AG04449 (cell line): Measurements from ENCODE around the gene C2orf76.

Experiments
- CTCF ChIA-PET: fragments of 350-600 bp; formaldehyde crosslinking; extraction: SDS; loops from one replicate; lab custom pipeline; 2021; ENCODE audit warnings: antibody characterized with exemption; lab: Yijun Ruan, JAX
- POLR2A ChIA-PET: fragments of 400-600, 350-600 bp; formaldehyde crosslinking; extraction: SDS; loops from one replicate; lab custom pipeline; 2020; ENCODE audit warnings: antibody characterized with exemption, inconsistent platforms; lab: Yijun Ruan, JAX
- DNase-seq: peaks from one replicate; pipeline ENCODE4 v3.0.0-alpha.2; 2010; ENCODE audit warnings: low read depth, low spot score
- H3K4me3 ChIP-seq: 2 replicates; pipeline ENCODE4 v1.5.1; 2011; ENCODE audit warnings: low read depth, mild to moderate bottlenecking, control low read depth, low read length
- TF ChIP-seq, protein P1 (sequence below): IDR thresholded peaks from one replicate; pipeline ENCODE4 v1.5.1; 2011; ENCODE audit warnings: mild to moderate bottlenecking, moderate library complexity, low read length, control low read depth, inconsistent platforms; ENCODE audit not compliant: insufficient read depth; ENCODE audit errors: missing control alignments

C2orf76 gene

DNA sequence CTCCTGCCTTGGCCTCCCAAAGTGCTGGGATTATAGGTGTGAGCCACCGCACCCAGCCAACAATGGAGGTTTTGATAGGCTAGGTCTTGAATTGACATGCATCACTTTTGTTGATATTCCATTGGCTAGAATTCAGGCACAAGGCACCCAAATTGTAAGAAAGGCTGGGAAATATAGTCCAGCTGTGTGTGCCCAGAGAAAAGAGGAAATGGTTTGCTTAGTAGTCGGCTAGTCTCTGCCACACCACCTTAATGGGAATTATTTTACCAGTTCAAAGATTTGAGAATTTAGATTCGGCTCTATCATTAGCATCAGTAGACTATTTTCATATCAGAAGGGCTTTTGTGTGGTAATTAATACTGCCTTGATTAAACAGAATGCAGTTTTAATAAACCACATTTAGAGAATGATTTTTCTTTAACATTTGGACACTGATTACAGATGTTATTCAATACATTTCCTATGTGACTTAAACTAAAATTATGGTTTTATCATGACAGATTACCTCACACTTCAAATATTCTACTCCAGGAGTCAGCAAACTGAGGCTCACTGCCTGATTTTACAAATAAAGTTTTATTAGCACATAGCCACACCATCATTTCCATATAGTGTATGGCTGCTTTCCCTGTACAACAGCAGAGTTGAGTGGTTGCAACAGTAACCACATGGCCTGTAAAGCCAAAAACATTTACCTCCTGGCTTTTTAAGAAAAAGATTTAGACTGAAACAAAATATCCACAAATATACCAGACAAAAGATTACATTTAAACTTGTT is 27.5 kb upstream of the C2orf76 start:
- TF ChIP-seq, protein P1, sequence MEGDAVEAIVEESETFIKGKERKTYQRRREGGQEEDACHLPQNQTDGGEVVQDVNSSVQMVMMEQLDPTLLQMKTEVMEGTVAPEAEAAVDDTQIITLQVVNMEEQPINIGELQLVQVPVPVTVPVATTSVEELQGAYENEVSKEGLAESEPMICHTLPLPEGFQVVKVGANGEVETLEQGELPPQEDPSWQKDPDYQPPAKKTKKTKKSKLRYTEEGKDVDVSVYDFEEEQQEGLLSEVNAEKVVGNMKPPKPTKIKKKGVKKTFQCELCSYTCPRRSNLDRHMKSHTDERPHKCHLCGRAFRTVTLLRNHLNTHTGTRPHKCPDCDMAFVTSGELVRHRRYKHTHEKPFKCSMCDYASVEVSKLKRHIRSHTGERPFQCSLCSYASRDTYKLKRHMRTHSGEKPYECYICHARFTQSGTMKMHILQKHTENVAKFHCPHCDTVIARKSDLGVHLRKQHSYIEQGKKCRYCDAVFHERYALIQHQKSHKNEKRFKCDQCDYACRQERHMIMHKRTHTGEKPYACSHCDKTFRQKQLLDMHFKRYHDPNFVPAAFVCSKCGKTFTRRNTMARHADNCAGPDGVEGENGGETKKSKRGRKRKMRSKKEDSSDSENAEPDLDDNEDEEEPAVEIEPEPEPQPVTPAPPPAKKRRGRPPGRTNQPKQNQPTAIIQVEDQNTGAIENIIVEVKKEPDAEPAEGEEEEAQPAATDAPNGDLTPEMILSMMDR = no peak

GRCh38 chr2:119389615-119390306 is 23.1 kb upstream of the C2orf76 start:
- H3K4me3 ChIP-seq = no peak overlapping the region
- TF ChIP-seq, protein P1 = no peak
- DNase-seq = no peak
- CTCF ChIA-PET = interaction anchor here (0.9 kb wide), 1 partner anchor 87 kb away, joined by 6 read pairs; no protein-coding TSS in a partner anchor
- POLR2A ChIA-PET = interaction anchor here (1.5 kb wide), 1 partner anchor 23 kb away, joined by 4 read pairs; the partner anchor contains the start of genes C2orf76 and DBI

More for the DNA sequence above, 27.5 kb upstream of the C2orf76 start:
- ChIA-PET CTCF (interaction anchor here (1.1 kb wide), 1 partner anchor 16 kb away, joined by 3 read pairs; no protein-coding TSS in a partner anchor), POLR2A (no interaction called here)
- DNase-seq = no peak
- no peak overlapping the region for H3K4me3 ChIP-seq

DNA sequence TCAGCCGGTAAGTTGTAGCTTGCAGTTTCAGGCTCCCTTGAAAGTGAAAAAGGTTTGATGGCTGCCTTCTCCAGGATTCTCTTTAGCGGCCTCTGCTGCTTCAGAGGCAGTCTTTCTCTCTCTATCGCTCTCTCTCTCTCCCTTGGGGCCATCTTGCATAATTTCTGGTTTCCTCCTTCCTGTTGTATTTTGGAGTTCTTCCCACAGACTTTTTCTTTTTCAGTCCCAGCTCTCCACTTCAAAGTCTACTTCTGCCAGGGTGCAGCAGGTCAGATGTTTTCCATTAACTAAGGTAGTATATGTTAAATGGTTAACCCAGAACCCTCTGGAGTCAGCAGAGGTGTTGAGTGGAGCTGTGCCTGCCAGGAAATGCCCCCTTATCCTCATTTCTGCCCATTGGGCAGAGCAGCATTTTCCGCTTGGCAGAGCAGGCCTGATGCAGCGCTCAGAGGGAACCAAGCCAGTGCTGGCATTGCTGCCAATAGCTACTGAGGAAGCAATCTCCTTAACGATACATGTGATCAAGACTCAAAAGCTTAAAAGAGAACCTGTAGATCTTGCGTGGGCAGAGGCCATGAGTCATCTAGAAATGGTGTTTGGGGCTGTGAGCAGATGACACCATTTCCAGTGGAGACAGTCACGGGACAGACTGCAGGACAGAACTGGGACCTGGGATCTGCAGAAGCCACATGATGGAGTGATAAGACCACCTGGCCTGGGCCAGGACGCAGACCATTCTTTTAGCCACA is 20.9 kb upstream of the C2orf76 start:
- DNase-seq = peak; percentile 21
- TF ChIP-seq, protein P1 = peak; percentile 25
- no peak overlapping the region for H3K4me3 ChIP-seq
- ChIA-PET POLR2A (interaction anchor here (0.9 kb wide), 1 partner anchor 76 kb away, joined by 3 read pairs; no protein-coding TSS in a partner anchor), CTCF (interaction anchor here (0.6 kb wide), 1 partner anchor 44 kb away, joined by 3 read pairs; the partner anchor contains the start of gene TMEM37)

DNA sequence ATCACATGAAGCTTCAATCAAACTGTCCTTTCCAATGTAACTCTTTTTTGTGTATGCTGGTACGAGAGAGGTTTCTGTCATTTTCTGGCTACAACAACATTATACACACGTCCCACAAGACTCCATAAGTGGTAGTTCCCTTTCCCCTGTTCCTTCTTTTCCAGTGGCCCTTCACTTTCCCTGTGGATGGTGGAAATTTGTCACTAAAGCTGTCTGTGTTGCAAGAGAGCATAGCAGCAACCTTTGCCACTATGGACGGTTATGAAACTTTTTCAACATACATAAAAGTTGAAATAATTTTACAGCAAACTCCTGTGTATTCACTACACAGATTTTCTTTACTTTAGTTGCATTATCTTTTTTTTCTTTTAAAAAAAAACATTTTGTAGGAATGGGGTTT is 18.8 kb upstream of the C2orf76 start:
- ChIA-PET POLR2A (no interaction called here), CTCF (no interaction called here)

DNA sequence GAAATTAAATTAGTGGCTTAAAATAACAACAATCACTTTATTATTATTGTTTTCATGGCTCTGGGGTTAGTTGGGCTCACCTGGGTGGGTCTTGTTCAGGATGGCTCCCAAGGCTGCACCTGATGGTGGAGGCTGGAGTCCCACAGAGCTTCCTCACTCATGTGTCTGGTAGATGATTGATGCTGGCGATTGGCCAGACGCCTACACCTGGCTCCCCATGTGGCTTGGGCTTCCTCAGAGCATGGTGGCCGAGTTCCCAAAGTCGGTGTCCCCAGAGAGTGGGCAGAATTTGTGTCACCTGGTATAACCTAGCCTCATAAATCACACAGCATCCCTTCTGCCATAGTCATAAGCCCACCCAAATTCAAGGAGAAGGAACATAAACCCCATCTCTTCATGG is 18.3 kb upstream of the C2orf76 start:
- CTCF ChIA-PET = interaction anchor here (0.8 kb wide), 1 partner anchor 18 kb away, joined by 3 read pairs; the partner anchor contains the start of genes C2orf76 and DBI

More for the DNA sequence above, 18.8 kb upstream of the C2orf76 start:
- no peak overlapping the region for H3K4me3 ChIP-seq
- TF ChIP-seq, protein P1 = no peak
- no peak for DNase-seq

More for the DNA sequence above, 18.3 kb upstream of the C2orf76 start:
- TF ChIP-seq, protein P1 = no peak
- H3K4me3 ChIP-seq = no peak overlapping the region
- DNase-seq = no peak
- POLR2A ChIA-PET = no interaction called here
